IMR-90 (cell line): ENCODE results near the gene DOK4. TPM values are rescaled to one million over a fixed set of nuclear protein-coding genes. Genes with fewer than 3 reads are reported as not detected.

Experiments
- ATAC-seq: fragments of 200-7000 bp; cut with Tn5 transposase; 2 replicates; pipeline ENCODE4 v1.9.1; 2020; ENCODE audit warnings: low read depth, mild to moderate bottlenecking, moderate library complexity
- BruUV-seq: library from RNA; stranded (reverse); fragments of 400-500 nt; replicated peaks from 2 replicates; lab custom pipeline; 2021; lab: Mats Ljungman, UMichigan
- CTCF ChIA-PET: fragments of 300-600 bp; formaldehyde crosslinking; extraction: SDS; loops from one replicate; lab custom pipeline; 2021; ENCODE audit warnings: antibody characterized with exemption; lab: Yijun Ruan, JAX
- POLR2A ChIA-PET: fragments of 300-600 bp; sonication (Branson Sonifier 250); formaldehyde crosslinking; loops from one replicate; lab custom pipeline; 2022; ENCODE audit warnings: antibody characterized with exemption; ENCODE audit not compliant: unreplicated experiment; lab: Charles Lee
- DNase-seq: peaks from one replicate; pipeline ENCODE4 v3.0.0; 2013
- H2AFZ ChIP-seq: replicated peaks from 2 replicates; pipeline ENCODE3; 2013; ENCODE audit warnings: low read length, mild to moderate bottlenecking; ENCODE audit not compliant: poor library complexity
- H2AK5ac ChIP-seq: 2 replicates; pipeline ENCODE4 v1.6.1; 2013; ENCODE audit warnings: low read depth, low read length, inconsistent platforms
- H2AK9ac ChIP-seq: replicated peaks from 2 replicates; pipeline ENCODE3; 2013; ENCODE audit warnings: mild to moderate bottlenecking, low read depth, low read length, moderate library complexity; ENCODE audit not compliant: poor library complexity
- H2BK120ac ChIP-seq: 2 replicates; pipeline ENCODE4 v1.6.1; 2013; ENCODE audit warnings: low read depth, low read length, inconsistent platforms
- H2BK15ac ChIP-seq: 3 replicates; pipeline ENCODE4 v1.6.1; 2013; ENCODE audit warnings: low read depth, low read length, inconsistent platforms
- H2BK20ac ChIP-seq: 2 replicates; pipeline ENCODE4 v1.6.1; 2013; ENCODE audit warnings: low read depth, mild to moderate bottlenecking, inconsistent platforms, low read length, moderate library complexity
- H2BK5ac ChIP-seq: 2 replicates; pipeline ENCODE4 v1.6.1; 2013; ENCODE audit warnings: mild to moderate bottlenecking, low read depth, low read length, inconsistent platforms; ENCODE audit not compliant: poor library complexity, severe bottlenecking
- H3K14ac ChIP-seq: replicated peaks from 2 replicates; pipeline ENCODE4 v1.6.1; 2013; ENCODE audit warnings: low read depth, low read length, inconsistent platforms
- H3K18ac ChIP-seq: 2 replicates; pipeline ENCODE4 v1.6.1; 2013; ENCODE audit warnings: low read depth, low read length, control low read depth
- H3K23ac ChIP-seq: 2 replicates; pipeline ENCODE4 v1.6.1; 2013; ENCODE audit warnings: low read depth, low read length, inconsistent platforms
- H3K27ac ChIP-seq: 2 replicates; pipeline ENCODE4 v1.5.1; 2013; ENCODE audit warnings: mild to moderate bottlenecking, control low read depth, low read length; ENCODE audit not compliant: insufficient read depth
- H3K27me3 ChIP-seq: 2 replicates; pipeline ENCODE4 v1.6.1; 2013; ENCODE audit warnings: low read length; ENCODE audit not compliant: control insufficient read depth, insufficient read depth
- H3K36me3 ChIP-seq: 2 replicates; pipeline ENCODE4 v1.6.1; 2013; ENCODE audit warnings: low read length, mixed read lengths; ENCODE audit not compliant: control insufficient read depth, insufficient read depth
- H3K4ac ChIP-seq: 2 replicates; pipeline ENCODE4 v1.6.1; 2013; ENCODE audit warnings: low read depth, low read length, inconsistent platforms
- H3K4me1 ChIP-seq: 2 replicates; pipeline ENCODE4 v1.6.1; 2013; ENCODE audit warnings: low read length, mixed read lengths; ENCODE audit not compliant: control insufficient read depth, insufficient read depth
- H3K4me2 ChIP-seq: 2 replicates; pipeline ENCODE4 v1.6.1; 2013; ENCODE audit warnings: low read depth, mild to moderate bottlenecking, control low read depth, low read length, moderate library complexity
- H3K4me3 ChIP-seq: 2 replicates; pipeline ENCODE4 v1.5.1; 2013; ENCODE audit warnings: low read depth, mild to moderate bottlenecking, control low read depth, low read length, moderate library complexity; ENCODE audit not compliant: insufficient read depth
- H3K56ac ChIP-seq: 2 replicates; pipeline ENCODE4 v1.6.1; 2013; ENCODE audit warnings: low read length, inconsistent platforms; ENCODE audit not compliant: insufficient read depth; ENCODE audit errors: extremely low read depth
- H3K79me1 ChIP-seq, 2 experiments: 2 replicates each; pipeline ENCODE4 v1.6.1; 2013; ENCODE audit warnings: low read length in 2 of 2, inconsistent platforms in 1 of 2, low read depth in 1 of 2
- H3K9ac ChIP-seq: 2 replicates; pipeline ENCODE4 v1.6.1; 2013; ENCODE audit warnings: low read depth, low read length, control low read depth
- H3K9me1 ChIP-seq: 2 replicates; pipeline ENCODE4 v1.6.1; 2013; ENCODE audit warnings: low read length, inconsistent platforms; ENCODE audit not compliant: insufficient read depth
- H3K9me3 ChIP-seq: 2 replicates; pipeline ENCODE4 v1.6.1; 2013; ENCODE audit warnings: low read length; ENCODE audit not compliant: control insufficient read depth, insufficient read depth
- H4K20me1 ChIP-seq: 2 replicates; pipeline ENCODE4 v1.6.1; 2013; ENCODE audit warnings: low read length, inconsistent platforms; ENCODE audit not compliant: insufficient read depth
- H4K5ac ChIP-seq: 2 replicates; pipeline ENCODE4 v1.6.1; 2013; ENCODE audit warnings: mild to moderate bottlenecking, low read depth, low read length, control low read depth
- H4K8ac ChIP-seq, 2 experiments: 2 replicates each; pipeline ENCODE4 v1.6.1; 2013; ENCODE audit warnings: low read depth in 2 of 2, low read length in 2 of 2, control low read depth in 1 of 2, inconsistent platforms in 1 of 2
- H4K91ac ChIP-seq: 2 replicates; pipeline ENCODE4 v1.6.1; 2013; ENCODE audit warnings: low read depth, low read length, inconsistent platforms; ENCODE audit not compliant: insufficient read depth
- CHD1 ChIP-seq: IDR thresholded peaks from 2 replicates; pipeline ENCODE4 v1.6.1; 2012; ENCODE audit warnings: low read depth, low read length, improper control_type of control experiment
- MAFK ChIP-seq: IDR thresholded peaks from 2 replicates; pipeline ENCODE4 v1.6.1; 2012; ENCODE audit warnings: low read depth, low read length, improper control_type of control experiment
- MAZ ChIP-seq: IDR thresholded peaks from 2 replicates; pipeline ENCODE4 v1.6.1; 2012; ENCODE audit warnings: low read depth, mild to moderate bottlenecking, low read length, improper control_type of control experiment, moderate library complexity, borderline replicate concordance
- SMC3 ChIP-seq: fragments of 150-350 bp; IDR thresholded peaks from 2 replicates; pipeline ENCODE4 v1.6.1; 2016; ENCODE audit warnings: low read depth, mild to moderate bottlenecking, antibody characterized with exemption, low read length, moderate library complexity
- WGBS, 2 experiments: methylation state at CpG; one replicate each; pipeline versions ENCODE4 v1.1.5 to v1.1.7; 2013; ENCODE audit warnings: missing lambda C conversion rate in 2 of 2; ENCODE audit not compliant: insufficient read length in 1 of 2; ENCODE audit errors: extremely low coverage in 2 of 2; 5-methylcytosine and 5-hydroxymethylcytosine counted together
- dilution Hi-C: fragments of 300-500 bp; cut with HindIII; formaldehyde crosslinking; loops from one replicate; pipeline ENCODE4 v1.14.3; 2018; ENCODE audit warnings: low sequenced_read_pairs; ENCODE audit not compliant: unreplicated experiment
- in situ Hi-C: fragments of 300-500 bp; cut with MboI; formaldehyde crosslinking; loops from 3 replicates; pipeline ENCODE4 v1.14.3; 2019; ENCODE audit warnings: low sequenced_read_pairs, inconsistent platforms, mixed read lengths
- intact Hi-C: fragments of 100-400 bp; cut with micrococcal nuclease; formaldehyde crosslinking; loops from 2 replicates; pipeline ENCODE4 v1.10.0; 2022
- polyA plus RNA-seq, 3 experiments: library from polyadenylated mRNA; depleted of rRNA; stranded (reverse); fragments of >200 nt; gene quantifications; 2 replicates each; pipeline ENCODE4 v1.2.3, GENCODE V29; 2012; ENCODE audit warnings: low replicate concordance in 1 of 3
- total RNA-seq: library from RNA; depleted of rRNA; stranded (reverse); fragments of >200 nt; gene quantifications from 2 replicates; pipeline ENCODE4 v1.2.3, GENCODE V29; 2012

Gene DOK4
- total and polyA plus RNA-seq, 2 of the 4 experiments (the other 2 are of a cell fraction): 22.0 to 25.9 TPM

DNA sequence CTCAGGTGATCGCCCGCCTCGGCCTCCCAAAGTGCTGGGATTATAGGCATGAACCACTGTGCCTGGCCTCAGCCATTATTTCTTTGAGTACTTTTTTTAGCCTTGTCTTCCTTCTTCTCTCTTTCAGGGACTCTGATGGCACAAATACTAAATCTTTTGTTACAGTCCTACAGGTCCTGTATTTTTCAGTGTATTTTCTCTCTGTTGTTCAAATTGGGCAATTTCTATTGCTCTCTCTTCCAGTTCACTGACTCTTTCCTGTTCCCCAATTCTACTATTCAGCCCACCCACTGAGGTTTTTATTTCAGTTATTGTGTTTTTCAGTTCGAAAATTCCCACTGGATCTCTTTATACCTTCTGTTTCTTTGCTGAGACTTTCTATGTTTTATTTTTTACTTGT lies 7.5 kb upstream of the DOK4 start:
- 90% methylated on average over 2 of the region's 4 CpGs; no CpG with 5 or more reads in 1 of the 2 experiments for WGBS, 2 experiments
- H4K5ac ChIP-seq: no peak overlapping the region
- dilution Hi-C loops: no loop called here

More for the DNA sequence above, 7.5 kb upstream of the DOK4 start:
- Histone ChIP-seq H3K9ac (no peak overlapping the region), H3K18ac (no peak overlapping the region), H3K4me3 (no peak overlapping the region), H3K79me1 (no peaks in the 10 kb centered on the region), H3K36me3 (no peaks in the 10 kb centered on the region), H2BK5ac (no peak overlapping the region), H3K9me3 (no peaks in the 10 kb centered on the region), H2AFZ (no peak overlapping the region), H3K9me1 (no peaks in the 10 kb centered on the region), H3K27ac (no peak overlapping the region), H3K56ac (no peak overlapping the region), H2AK5ac (no peak overlapping the region), H3K4ac (no peak overlapping the region), H4K91ac (no peak overlapping the region), H2BK120ac (no peak overlapping the region), H3K4me2 (no peak overlapping the region), H3K4me1 (no peaks in the 10 kb centered on the region), H2BK20ac (no peak overlapping the region), H2BK15ac (no peak overlapping the region), H3K23ac (no peak overlapping the region), H3K27me3 (peaks cover 32% of the 10 kb centered on the region), H4K8ac (no peak overlapping the region), H3K14ac (no peak overlapping the region), H2AK9ac (no peak overlapping the region), H4K20me1 (no peaks in the 10 kb centered on the region)
- in situ Hi-C loops (no loop called here), intact Hi-C loops (no loop called here)
- TF ChIP-seq MAFK (no peak), MAZ (no peak), SMC3 (no peak), CHD1 (no peak)
- no peak for DNase-seq
- ChIA-PET POLR2A (no interaction called here), CTCF (no interaction called here)
- no peak for ATAC-seq
- no TSS peak for BruUV-seq
